ENCODE measurements around the gene DNHD1.

Gene DNHD1

DNA sequence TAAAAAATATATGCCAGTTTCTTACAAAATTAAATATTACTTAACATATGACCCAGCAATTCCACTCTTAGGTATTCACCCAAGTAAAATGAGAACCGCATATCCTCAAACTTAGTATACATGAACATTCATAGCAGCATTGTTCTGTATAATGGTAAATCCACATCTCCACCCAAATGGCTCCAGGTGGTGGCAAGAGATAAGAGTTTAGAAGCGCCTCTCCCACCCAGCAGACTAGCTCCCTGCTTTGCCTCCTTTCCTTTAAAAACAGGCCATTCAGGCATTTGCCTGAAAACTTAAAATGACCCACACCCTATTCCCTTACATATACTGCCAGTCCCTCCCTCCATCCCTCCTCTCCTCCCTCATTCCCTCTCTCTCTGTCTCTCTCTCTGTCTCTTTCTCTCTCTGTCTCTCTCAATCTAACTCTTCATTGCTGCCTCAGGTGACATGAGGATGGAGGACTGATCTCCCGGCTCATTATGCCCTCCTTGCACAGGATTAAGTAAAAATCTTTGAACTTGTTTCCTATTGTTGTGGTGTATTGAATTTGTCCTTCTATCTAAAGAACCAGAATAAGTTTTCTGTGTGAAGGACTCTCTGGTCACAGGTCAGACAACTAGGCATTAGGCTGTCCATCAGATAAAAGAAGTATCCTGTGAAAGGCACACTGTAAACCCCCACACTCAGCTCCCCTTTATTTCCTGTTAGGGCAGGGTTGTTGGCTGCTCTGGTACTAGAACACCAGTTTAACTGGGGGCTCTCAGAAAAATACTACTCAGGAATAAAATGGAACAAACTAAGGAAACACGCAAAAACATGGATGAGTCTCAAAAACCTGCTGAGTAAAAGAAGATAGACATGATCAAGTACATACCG is 58.0 kb downstream of the DNHD1 start:
- no peaks in the 10 kb centered on the region for H3K36me3 ChIP-seq (ENCODE audit: insufficient read depth)
- no peaks in the 10 kb centered on the region for H4K20me1 ChIP-seq (ENCODE audit: insufficient read depth)
- no peaks in the 10 kb centered on the region for H3K4me1 ChIP-seq (ENCODE audit: low read depth, poor library complexity, severe bottlenecking)
- H3K27ac ChIP-seq, result no peak overlapping the region
- H2AFZ ChIP-seq (ENCODE audit: low read depth), result no peak overlapping the region
- H3K27me3 ChIP-seq (ENCODE audit: insufficient read depth, low read depth), result no peaks in the 10 kb centered on the region
- no peak overlapping the region for H3K9ac ChIP-seq
- H3K4me2 ChIP-seq, result no peak overlapping the region
- no peak overlapping the region for H3K4me3 ChIP-seq (IDR thresholded peaks at IDR 0.05; ENCODE audit: insufficient read depth, low read depth, low read length)
- TF ChIP-seq, protein P1, sequence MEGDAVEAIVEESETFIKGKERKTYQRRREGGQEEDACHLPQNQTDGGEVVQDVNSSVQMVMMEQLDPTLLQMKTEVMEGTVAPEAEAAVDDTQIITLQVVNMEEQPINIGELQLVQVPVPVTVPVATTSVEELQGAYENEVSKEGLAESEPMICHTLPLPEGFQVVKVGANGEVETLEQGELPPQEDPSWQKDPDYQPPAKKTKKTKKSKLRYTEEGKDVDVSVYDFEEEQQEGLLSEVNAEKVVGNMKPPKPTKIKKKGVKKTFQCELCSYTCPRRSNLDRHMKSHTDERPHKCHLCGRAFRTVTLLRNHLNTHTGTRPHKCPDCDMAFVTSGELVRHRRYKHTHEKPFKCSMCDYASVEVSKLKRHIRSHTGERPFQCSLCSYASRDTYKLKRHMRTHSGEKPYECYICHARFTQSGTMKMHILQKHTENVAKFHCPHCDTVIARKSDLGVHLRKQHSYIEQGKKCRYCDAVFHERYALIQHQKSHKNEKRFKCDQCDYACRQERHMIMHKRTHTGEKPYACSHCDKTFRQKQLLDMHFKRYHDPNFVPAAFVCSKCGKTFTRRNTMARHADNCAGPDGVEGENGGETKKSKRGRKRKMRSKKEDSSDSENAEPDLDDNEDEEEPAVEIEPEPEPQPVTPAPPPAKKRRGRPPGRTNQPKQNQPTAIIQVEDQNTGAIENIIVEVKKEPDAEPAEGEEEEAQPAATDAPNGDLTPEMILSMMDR (conservative IDR thresholded peaks at IDR 0.05; ENCODE audit: low read depth, low read length), result no peak
- no peaks in the 10 kb centered on the region for H3K79me2 ChIP-seq (ENCODE audit: insufficient read depth, low read depth)

DNA sequence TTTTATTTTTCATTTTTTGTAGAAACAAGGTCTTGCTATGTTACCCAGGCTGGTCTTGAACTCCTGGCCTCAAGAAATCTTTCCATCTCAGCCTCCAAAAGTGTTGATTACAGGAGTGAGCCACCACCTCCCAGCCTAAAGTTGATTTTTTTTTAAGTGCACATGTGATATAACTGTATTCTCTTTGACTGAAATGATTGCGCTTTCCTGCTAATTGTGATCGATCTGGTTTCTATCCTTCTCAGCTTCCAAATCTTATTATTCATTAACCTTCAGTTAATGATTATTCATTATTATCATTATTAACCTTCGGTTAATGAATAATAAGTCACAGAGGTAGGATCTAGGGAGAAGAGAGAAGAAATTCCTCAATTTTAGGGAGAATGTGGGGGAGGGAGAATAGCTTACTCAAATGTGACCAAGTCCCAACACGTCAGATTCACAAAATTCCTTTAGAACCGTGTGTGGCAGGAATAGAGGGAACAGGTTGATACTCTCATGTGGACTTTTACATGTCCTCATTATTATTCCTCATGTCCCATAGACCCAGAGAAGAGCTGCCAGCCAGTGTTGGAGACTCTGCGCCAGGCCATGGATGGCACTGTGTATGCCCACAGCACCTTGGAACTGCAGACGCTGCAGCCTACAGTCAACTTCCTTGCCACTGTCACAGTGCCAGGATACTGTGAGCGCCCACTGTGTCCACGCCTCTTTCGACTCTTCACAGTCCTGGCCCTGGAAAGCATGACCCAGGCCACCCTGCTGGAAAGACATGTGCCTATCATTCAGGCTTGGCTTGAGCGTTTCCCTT is 59.3 kb downstream of the DNHD1 start:
- H3K79me2 ChIP-seq (ENCODE audit: insufficient read depth, low read depth), result no peaks in the 10 kb centered on the region
- H3K27ac ChIP-seq, result no peak overlapping the region
- no peaks in the 10 kb centered on the region for H3K4me1 ChIP-seq (ENCODE audit: low read depth, poor library complexity, severe bottlenecking)
- no peak overlapping the region for H3K9ac ChIP-seq
- no peaks in the 10 kb centered on the region for H3K27me3 ChIP-seq (ENCODE audit: insufficient read depth, low read depth)
- TF ChIP-seq, protein P1 (conservative IDR thresholded peaks at IDR 0.05; ENCODE audit: low read depth, low read length), result no peak
- H2AFZ ChIP-seq (ENCODE audit: low read depth), result no peak overlapping the region
- H4K20me1 ChIP-seq (ENCODE audit: insufficient read depth), result no peaks in the 10 kb centered on the region
- no peak overlapping the region for H3K4me2 ChIP-seq
- no peak overlapping the region for H3K4me3 ChIP-seq (IDR thresholded peaks at IDR 0.05; ENCODE audit: insufficient read depth, low read depth, low read length)
- H3K36me3 ChIP-seq (ENCODE audit: insufficient read depth), result no peaks in the 10 kb centered on the region

DNA sequence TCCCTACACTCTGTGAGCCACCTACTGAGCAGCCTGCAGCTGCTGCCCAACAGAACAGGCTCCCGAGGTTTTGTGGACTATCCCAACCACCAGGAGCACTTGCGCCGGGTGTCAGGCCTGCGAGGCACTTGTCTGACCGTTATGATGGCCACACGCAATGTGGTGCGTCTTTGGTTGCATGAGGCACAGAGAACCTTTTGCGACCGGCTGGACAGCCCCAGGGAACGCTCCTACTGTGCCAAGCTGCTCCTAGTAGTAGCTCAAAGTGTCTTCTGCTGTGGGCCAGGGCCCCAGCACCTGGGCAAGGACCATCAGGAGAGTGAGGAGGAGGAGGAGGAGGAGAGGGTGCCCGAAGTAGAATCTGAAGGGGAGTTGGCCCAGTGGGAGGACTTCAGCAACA is 60.0 kb downstream of the DNHD1 start:
- Histone ChIP-seq H4K20me1 (ENCODE audit: insufficient read depth) (no peaks in the 10 kb centered on the region), H3K4me1 (ENCODE audit: low read depth, poor library complexity, severe bottlenecking) (no peaks in the 10 kb centered on the region), H3K9ac (no peak overlapping the region)

More for the DNA sequence above, 60.0 kb downstream of the DNHD1 start:
- TF ChIP-seq, protein P1 (conservative IDR thresholded peaks at IDR 0.05; ENCODE audit: low read depth, low read length), result no peak
- no peaks in the 10 kb centered on the region for H3K79me2 ChIP-seq (ENCODE audit: insufficient read depth, low read depth)
- H2AFZ ChIP-seq (ENCODE audit: low read depth), result no peak overlapping the region
- no peak overlapping the region for H3K4me3 ChIP-seq (IDR thresholded peaks at IDR 0.05; ENCODE audit: insufficient read depth, low read depth, low read length)
- H3K36me3 ChIP-seq (ENCODE audit: insufficient read depth), result no peaks in the 10 kb centered on the region
- no peak overlapping the region for H3K27ac ChIP-seq
- H3K27me3 ChIP-seq (ENCODE audit: insufficient read depth, low read depth), result no peaks in the 10 kb centered on the region
- H3K4me2 ChIP-seq, result no peak overlapping the region
